Nephron progenitor cell (in vitro differentiated cells): ENCODE data around the gene DPH7.

ENCODE experiments used
- DNase-seq: peaks from one replicate; pipeline ENCODE4 v3.0.0; 2021
- H3K27ac Mint-ChIP-seq: 2 replicates; pipeline ENCODE4 v1.8.0; 2021; ENCODE audit warnings: mild to moderate bottlenecking, moderate library complexity, mixed read lengths
- H3K27me3 Mint-ChIP-seq: 2 replicates; pipeline ENCODE4 v1.8.0; 2021; ENCODE audit warnings: mild to moderate bottlenecking, low read depth, mixed read lengths; ENCODE audit not compliant: poor library complexity
- H3K36me3 Mint-ChIP-seq: 2 replicates; pipeline ENCODE4 v1.8.0; 2021; ENCODE audit warnings: low read depth, mixed read lengths
- H3K4me1 Mint-ChIP-seq: 2 replicates; pipeline ENCODE4 v1.8.0; 2021; ENCODE audit warnings: mixed read lengths
- H3K4me3 Mint-ChIP-seq: 2 replicates; pipeline ENCODE4 v1.8.0; 2021; ENCODE audit warnings: mild to moderate bottlenecking, moderate library complexity, mixed read lengths
- H3K9me3 Mint-ChIP-seq: 2 replicates; pipeline ENCODE4 v1.8.0; 2021; ENCODE audit warnings: mild to moderate bottlenecking, moderate library complexity, mixed read lengths
- TF ChIP-seq, protein P1 (sequence below): fragments of 200-600 bp; sonication (generic); IDR thresholded peaks from 2 replicates; pipeline ENCODE4 v1.5.0; 2021; ENCODE audit warnings: antibody characterized with exemption

The DPH7 gene

GRCh38 chr9:137613259-137613658, 34.5 kb upstream of the DPH7 start:
- Mint-ChIP-seq H3K9me3 (no peaks in the 10 kb centered on the region), H3K4me3 (no peak overlapping the region), H3K4me1 (peaks cover 25% of the 10 kb centered on the region), H3K27ac (peak overlapping the region; percentile 83), H3K27me3 (peaks cover 4% of the 10 kb centered on the region), H3K36me3 (peaks cover 3% of the 10 kb centered on the region)
- DNase-seq, result no peak
- TF ChIP-seq, protein P1, sequence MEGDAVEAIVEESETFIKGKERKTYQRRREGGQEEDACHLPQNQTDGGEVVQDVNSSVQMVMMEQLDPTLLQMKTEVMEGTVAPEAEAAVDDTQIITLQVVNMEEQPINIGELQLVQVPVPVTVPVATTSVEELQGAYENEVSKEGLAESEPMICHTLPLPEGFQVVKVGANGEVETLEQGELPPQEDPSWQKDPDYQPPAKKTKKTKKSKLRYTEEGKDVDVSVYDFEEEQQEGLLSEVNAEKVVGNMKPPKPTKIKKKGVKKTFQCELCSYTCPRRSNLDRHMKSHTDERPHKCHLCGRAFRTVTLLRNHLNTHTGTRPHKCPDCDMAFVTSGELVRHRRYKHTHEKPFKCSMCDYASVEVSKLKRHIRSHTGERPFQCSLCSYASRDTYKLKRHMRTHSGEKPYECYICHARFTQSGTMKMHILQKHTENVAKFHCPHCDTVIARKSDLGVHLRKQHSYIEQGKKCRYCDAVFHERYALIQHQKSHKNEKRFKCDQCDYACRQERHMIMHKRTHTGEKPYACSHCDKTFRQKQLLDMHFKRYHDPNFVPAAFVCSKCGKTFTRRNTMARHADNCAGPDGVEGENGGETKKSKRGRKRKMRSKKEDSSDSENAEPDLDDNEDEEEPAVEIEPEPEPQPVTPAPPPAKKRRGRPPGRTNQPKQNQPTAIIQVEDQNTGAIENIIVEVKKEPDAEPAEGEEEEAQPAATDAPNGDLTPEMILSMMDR, result no peak

DNA sequence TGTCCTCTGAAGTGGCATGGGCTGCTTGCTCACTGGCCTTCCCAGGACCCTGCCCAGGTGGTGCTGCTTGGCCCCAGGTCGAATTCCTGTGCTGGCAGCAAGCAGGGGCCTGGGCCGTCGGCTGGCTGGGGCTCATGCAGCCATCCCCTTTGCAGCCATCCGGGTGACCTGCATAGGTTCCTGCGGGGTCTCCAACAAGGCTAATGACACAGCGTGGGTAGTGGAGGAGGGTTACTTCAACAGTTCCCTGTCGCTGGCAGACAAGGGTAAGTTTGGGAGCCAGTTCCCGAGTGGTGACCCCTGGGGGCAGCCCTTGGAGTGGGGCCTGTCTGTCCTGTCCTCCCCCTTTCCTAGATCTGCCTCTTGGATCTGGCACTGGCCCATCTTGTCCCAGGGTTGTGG, 34.0 kb upstream of the DPH7 start:
- TF ChIP-seq, protein P1, result no peak
- peaks cover 4% of the 10 kb centered on the region for H3K27me3 Mint-ChIP-seq
- peaks cover 3% of the 10 kb centered on the region for H3K36me3 Mint-ChIP-seq
- no peak overlapping the region for H3K4me3 Mint-ChIP-seq
- no peak for DNase-seq
- peaks cover 26% of the 10 kb centered on the region for H3K4me1 Mint-ChIP-seq
- H3K27ac Mint-ChIP-seq, result peak overlapping the region; percentile 83
- H3K9me3 Mint-ChIP-seq, result no peaks in the 10 kb centered on the region

- H3K4me1 Mint-ChIP-seq, result peaks cover 27% of the 10 kb centered on the region
- H3K27ac Mint-ChIP-seq, result peak overlapping the region; percentile 42
- H3K36me3 Mint-ChIP-seq, result peaks cover 3% of the 10 kb centered on the region
- DNase-seq, result no peak
- H3K27me3 Mint-ChIP-seq, result peaks cover 12% of the 10 kb centered on the region
- no peaks in the 10 kb centered on the region for H3K9me3 Mint-ChIP-seq
- H3K4me3 Mint-ChIP-seq, result no peak overlapping the region
- TF ChIP-seq, protein P1, result no peak
Observed at GRCh38 chr9:137611623-137612609, 33.2 kb upstream of the DPH7 start.

DNA sequence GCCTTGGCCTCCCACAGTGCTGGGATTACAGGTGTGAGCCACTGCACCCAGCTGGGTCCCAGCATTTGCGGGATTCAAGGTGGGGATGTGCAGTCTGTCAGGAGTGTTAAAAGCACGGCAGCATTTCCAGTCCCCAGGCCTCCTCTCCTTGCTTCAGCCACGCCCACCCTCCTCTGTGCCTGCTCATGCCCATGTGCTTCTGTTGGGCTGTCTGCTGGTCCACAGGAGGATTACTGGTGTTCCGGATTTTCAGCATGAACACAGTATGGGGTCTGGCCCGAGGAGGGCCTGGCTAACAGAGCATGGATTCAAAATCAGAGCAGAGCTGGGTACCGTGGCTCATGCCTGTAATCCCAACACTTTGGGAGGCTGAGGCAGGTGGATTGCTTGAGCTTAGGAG, 32.2 kb upstream of the DPH7 start:
- peaks cover 19% of the 10 kb centered on the region for H3K27me3 Mint-ChIP-seq
- TF ChIP-seq, protein P1, result no peak
- H3K4me3 Mint-ChIP-seq, result no peak overlapping the region

DNA sequence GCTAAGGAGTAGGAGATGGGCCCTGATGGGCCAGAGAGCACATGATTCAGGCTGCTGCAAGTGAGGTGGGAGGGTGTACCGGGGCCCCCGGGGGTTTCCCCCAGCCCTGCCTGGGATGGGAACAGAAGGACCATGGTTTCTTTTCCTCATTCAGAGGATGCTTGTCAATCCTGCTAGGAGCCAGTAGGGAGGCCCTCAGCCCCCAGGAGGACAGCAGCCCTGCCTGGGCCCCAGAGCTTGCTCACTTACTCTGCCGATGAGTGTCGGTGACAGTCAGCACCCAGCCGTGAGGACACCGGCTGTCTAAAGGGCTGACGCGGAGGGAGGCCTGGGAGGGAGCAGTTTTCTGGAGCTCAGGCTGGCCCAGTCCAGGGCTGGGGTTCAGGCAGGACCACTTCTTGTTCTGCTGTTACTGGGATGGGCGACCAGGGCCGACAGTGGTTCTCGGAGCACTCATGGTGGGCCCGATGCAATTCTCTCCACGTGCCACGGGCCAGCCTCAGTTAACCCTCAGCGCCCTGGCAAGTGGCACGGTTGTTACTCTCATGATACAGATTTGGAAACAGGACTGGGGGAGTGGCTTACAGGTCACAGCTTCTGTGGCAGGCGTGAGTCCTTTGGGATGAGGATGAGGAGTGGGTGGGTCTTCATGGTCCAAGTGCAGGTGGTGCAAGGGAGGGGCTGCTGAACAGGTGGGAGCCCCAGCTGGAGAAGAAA, 28.6 kb upstream of the DPH7 start:
- Mint-ChIP-seq H3K9me3 (no peaks in the 10 kb centered on the region), H3K27me3 (peaks cover 40% of the 10 kb centered on the region), H3K4me1 (peaks cover 43% of the 10 kb centered on the region), H3K36me3 (no peaks in the 10 kb centered on the region), H3K4me3 (peak overlapping the region; percentile 78), H3K27ac (no peak overlapping the region)
- TF ChIP-seq, protein P1, result no peak
- DNase-seq, result no peak

More for the DNA sequence above, 32.2 kb upstream of the DPH7 start:
- peaks cover 3% of the 10 kb centered on the region for H3K36me3 Mint-ChIP-seq
- peaks cover 33% of the 10 kb centered on the region for H3K4me1 Mint-ChIP-seq
- H3K9me3 Mint-ChIP-seq, result no peaks in the 10 kb centered on the region
- no peak for DNase-seq
- no peak overlapping the region for H3K27ac Mint-ChIP-seq
